8988T (cell line): Measurements from ENCODE around the gene MFSD8.
"Not testable (repeated sequence)": the region's sequence is repeated elsewhere in the genome, so short reads cannot be mapped to it uniquely, and the experiment has no call there.

Experiments used
- DNase-seq: peaks from one replicate; pipeline ENCODE4 v3.0.0; 2011

The MFSD8 gene

GRCh38 chr4:127965062-127965802 is at the start of gene MFSD8, which contains the start of gene ABHD18:
Gene MFSD8 (minus strand): TSS chr4:127965173. CDS start chr4:127965133, 40 bp downstream.
Gene ABHD18 (plus strand): TSS chr4:127965406. CDS start chr4:127982956, 17,550 bp downstream.
- peak; percentile 60 for DNase-seq

- no peak for DNase-seq
Observed at GRCh38 chr4:128009428-128009827, 44.5 kb upstream of the MFSD8 start.

GRCh38 chr4:128006592-128006991 is 41.6 kb upstream of the MFSD8 start:
- no peak for DNase-seq

- peak; percentile 12 for DNase-seq
Observed at GRCh38 chr4:127997534-127998388, 32.8 kb upstream of the MFSD8 start.

- DNase-seq = not testable (repeated sequence)
Observed at GRCh38 chr4:127996521-127996920, 31.5 kb upstream of the MFSD8 start.

- no peak for DNase-seq
Observed at GRCh38 chr4:127995776-127996175, 30.8 kb upstream of the MFSD8 start.

GRCh38 chr4:127993151-127993550 is 28.2 kb upstream of the MFSD8 start:
- no peak for DNase-seq

GRCh38 chr4:127988638-127989037 is 23.7 kb upstream of the MFSD8 start:
- DNase-seq = no peak

- DNase-seq = no peak
Observed at GRCh38 chr4:127985989-127986388, 21.0 kb upstream of the MFSD8 start.

GRCh38 chr4:127982445-127982844 is 17.5 kb upstream of the MFSD8 start:
- DNase-seq = no peak

GRCh38 chr4:127978930-127979329 is 14.0 kb upstream of the MFSD8 start:
- no peak for DNase-seq

- no peak for DNase-seq
Observed at GRCh38 chr4:127975121-127975770, 10.3 kb upstream of the MFSD8 start.

- not testable (repeated sequence) for DNase-seq
Observed at GRCh38 chr4:127970925-127971324, 6.0 kb upstream of the MFSD8 start.

GRCh38 chr4:127968586-127968985 is 3.6 kb upstream of the MFSD8 start:
- no peak for DNase-seq

- DNase-seq = no peak
Observed at GRCh38 chr4:127967141-127967775, 2.3 kb upstream of the MFSD8 start.

- peak; percentile 20 for DNase-seq
Observed at GRCh38 chr4:127965803-127966175, 816 bp upstream of the MFSD8 start.

GRCh38 chr4:127964426-127965061 is 429 bp downstream of the MFSD8 start:
- not testable (repeated sequence) for DNase-seq

- not testable (repeated sequence) for DNase-seq
Observed at GRCh38 chr4:127963633-127964398, 1.2 kb downstream of the MFSD8 start.

- DNase-seq = no peak
Observed at GRCh38 chr4:127959794-127960193, 5.2 kb downstream of the MFSD8 start.

- no peak for DNase-seq
Observed at GRCh38 chr4:127957105-127957504, 7.9 kb downstream of the MFSD8 start.

- DNase-seq = no peak
Observed at GRCh38 chr4:127936974-127937373, 28.0 kb downstream of the MFSD8 start.

- not testable (repeated sequence) for DNase-seq
Observed at GRCh38 chr4:127931836-127932235, 33.1 kb downstream of the MFSD8 start.
